SK-N-SH treated with all-trans-retinoic acid at 6 μM for 48 hours (cell line): ENCODE data around the gene TIPIN.

ENCODE experiments used
- ARNTL ChIP-seq: fragments of 450-650 bp; formaldehyde crosslinking; IDR thresholded peaks from 2 replicates; pipeline ENCODE4 v1.5.0; 2020; ENCODE audit warnings: low read depth, mild to moderate bottlenecking, moderate library complexity, borderline replicate concordance
- CSDC2 ChIP-seq: fragments of 250-450 bp; sonication (Bioruptor Pico); IDR thresholded peaks from 2 replicates; pipeline ENCODE4 v1.5.0; 2020; ENCODE audit warnings: mild to moderate bottlenecking, moderate library complexity
- ESRRG ChIP-seq: fragments of 250-450 bp; sonication (Bioruptor Pico); IDR thresholded peaks from 2 replicates; pipeline ENCODE4 v1.6.1; 2021; ENCODE audit warnings: mild to moderate bottlenecking
- OSR1 ChIP-seq: fragments of 250-450 bp; sonication (Bioruptor Pico); IDR thresholded peaks from 2 replicates; pipeline ENCODE4 v1.8.0; 2022; ENCODE audit warnings: moderate library complexity, mild to moderate bottlenecking, inconsistent platforms
- PATZ1 ChIP-seq: fragments of 250-450 bp; sonication (Bioruptor Pico); IDR thresholded peaks from 2 replicates; pipeline ENCODE4 v1.8.0; 2020; ENCODE audit warnings: mild to moderate bottlenecking, moderate library complexity, borderline replicate concordance
- POU6F1 ChIP-seq: fragments of 250-450 bp; sonication (Bioruptor Pico); IDR thresholded peaks from 2 replicates; pipeline ENCODE4 v1.8.0; 2021; ENCODE audit warnings: low read depth, mild to moderate bottlenecking, moderate library complexity, borderline replicate concordance
- TCF4 ChIP-seq: fragments of 250-450 bp; sonication (Bioruptor Pico); IDR thresholded peaks from 2 replicates; pipeline ENCODE4 v1.8.0; 2021; ENCODE audit warnings: mild to moderate bottlenecking, moderate library complexity, borderline replicate concordance
- TOX ChIP-seq: fragments of 250-450 bp; sonication (Bioruptor Pico); IDR thresholded peaks from 2 replicates; pipeline ENCODE4 v1.8.0; 2021; ENCODE audit warnings: mild to moderate bottlenecking, moderate library complexity, borderline replicate concordance
- ZFP3 ChIP-seq: fragments of 250-450 bp; sonication (Bioruptor Pico); IDR thresholded peaks from 2 replicates; pipeline ENCODE4 v1.5.0; 2020; ENCODE audit warnings: mild to moderate bottlenecking, moderate library complexity
- ZNF565 ChIP-seq: fragments of 450-650 bp; formaldehyde crosslinking; conservative IDR thresholded peaks from 2 replicates; pipeline ENCODE4 v1.5.0; 2020; ENCODE audit warnings: low read depth, mild to moderate bottlenecking, moderate library complexity
- ZNF70 ChIP-seq: fragments of 450-650 bp; formaldehyde crosslinking; IDR thresholded peaks from 2 replicates; pipeline ENCODE4 v1.5.0; 2020; ENCODE audit warnings: mild to moderate bottlenecking, moderate library complexity
- TF ChIP-seq, protein P1 (sequence below): fragments of 250-450 bp; sonication (Bioruptor Pico); IDR thresholded peaks from 2 replicates; pipeline ENCODE4 v1.5.1; 2020; ENCODE audit warnings: low read depth, mild to moderate bottlenecking, moderate library complexity
- TF ChIP-seq, protein P2 (sequence below): fragments of 250-450 bp; sonication (Bioruptor Pico); IDR thresholded peaks from 2 replicates; pipeline ENCODE4 v1.5.0; 2020; ENCODE audit warnings: mild to moderate bottlenecking, moderate library complexity

GRCh38 chr15:66404122-66404521 lies 47.6 kb upstream of the TIPIN start:
- TF ChIP-seq TOX (CRISPR knock-in tag) (no peak), PATZ1 (no peak), ARNTL (CRISPR knock-in tag) (no peak), OSR1 (CRISPR knock-in tag) (no peak), ZFP3 (CRISPR knock-in tag) (no peak), CSDC2 (CRISPR knock-in tag) (no peak), ZNF565 (no peak), TCF4 (CRISPR knock-in tag) (no peak), POU6F1 (CRISPR knock-in tag) (no peak), ESRRG (CRISPR knock-in tag) (no peak), ZNF70 (CRISPR knock-in tag) (no peak)
- TF ChIP-seq, protein P1, sequence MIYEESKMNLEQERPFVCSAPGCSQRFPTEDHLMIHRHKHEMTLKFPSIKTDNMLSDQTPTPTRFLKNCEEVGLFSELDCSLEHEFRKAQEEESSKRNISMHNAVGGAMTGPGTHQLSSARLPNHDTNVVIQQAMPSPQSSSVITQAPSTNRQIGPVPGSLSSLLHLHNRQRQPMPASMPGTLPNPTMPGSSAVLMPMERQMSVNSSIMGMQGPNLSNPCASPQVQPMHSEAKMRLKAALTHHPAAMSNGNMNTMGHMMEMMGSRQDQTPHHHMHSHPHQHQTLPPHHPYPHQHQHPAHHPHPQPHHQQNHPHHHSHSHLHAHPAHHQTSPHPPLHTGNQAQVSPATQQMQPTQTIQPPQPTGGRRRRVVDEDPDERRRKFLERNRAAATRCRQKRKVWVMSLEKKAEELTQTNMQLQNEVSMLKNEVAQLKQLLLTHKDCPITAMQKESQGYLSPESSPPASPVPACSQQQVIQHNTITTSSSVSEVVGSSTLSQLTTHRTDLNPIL (CRISPR knock-in tag), result no peak
- TF ChIP-seq, protein P2, sequence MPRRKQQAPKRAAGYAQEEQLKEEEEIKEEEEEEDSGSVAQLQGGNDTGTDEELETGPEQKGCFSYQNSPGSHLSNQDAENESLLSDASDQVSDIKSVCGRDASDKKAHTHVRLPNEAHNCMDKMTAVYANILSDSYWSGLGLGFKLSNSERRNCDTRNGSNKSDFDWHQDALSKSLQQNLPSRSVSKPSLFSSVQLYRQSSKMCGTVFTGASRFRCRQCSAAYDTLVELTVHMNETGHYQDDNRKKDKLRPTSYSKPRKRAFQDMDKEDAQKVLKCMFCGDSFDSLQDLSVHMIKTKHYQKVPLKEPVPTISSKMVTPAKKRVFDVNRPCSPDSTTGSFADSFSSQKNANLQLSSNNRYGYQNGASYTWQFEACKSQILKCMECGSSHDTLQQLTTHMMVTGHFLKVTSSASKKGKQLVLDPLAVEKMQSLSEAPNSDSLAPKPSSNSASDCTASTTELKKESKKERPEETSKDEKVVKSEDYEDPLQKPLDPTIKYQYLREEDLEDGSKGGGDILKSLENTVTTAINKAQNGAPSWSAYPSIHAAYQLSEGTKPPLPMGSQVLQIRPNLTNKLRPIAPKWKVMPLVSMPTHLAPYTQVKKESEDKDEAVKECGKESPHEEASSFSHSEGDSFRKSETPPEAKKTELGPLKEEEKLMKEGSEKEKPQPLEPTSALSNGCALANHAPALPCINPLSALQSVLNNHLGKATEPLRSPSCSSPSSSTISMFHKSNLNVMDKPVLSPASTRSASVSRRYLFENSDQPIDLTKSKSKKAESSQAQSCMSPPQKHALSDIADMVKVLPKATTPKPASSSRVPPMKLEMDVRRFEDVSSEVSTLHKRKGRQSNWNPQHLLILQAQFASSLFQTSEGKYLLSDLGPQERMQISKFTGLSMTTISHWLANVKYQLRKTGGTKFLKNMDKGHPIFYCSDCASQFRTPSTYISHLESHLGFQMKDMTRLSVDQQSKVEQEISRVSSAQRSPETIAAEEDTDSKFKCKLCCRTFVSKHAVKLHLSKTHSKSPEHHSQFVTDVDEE (CRISPR knock-in tag), result no peak
